K562 (cell line): Measurements from ENCODE around the gene ETS2.

ENCODE experiments used
- NCOA1 ChIP-seq: fragments of 450-650 bp; IDR thresholded peaks from 2 replicates; pipeline ENCODE4 v1.6.1; 2016; ENCODE audit warnings: low read depth
- POLR2A ChIP-seq: fragments of 450-650 bp; conservative IDR thresholded peaks from 2 replicates; pipeline ENCODE4 v1.6.1; 2016
- PPARD ChIP-seq: fragments of 250-450 bp; sonication (Bioruptor Pico); IDR thresholded peaks from 2 replicates; pipeline ENCODE4 v1.8.0; 2022; ENCODE audit warnings: inconsistent platforms, mild to moderate bottlenecking, moderate library complexity
- TAF1 ChIP-seq: IDR thresholded peaks from 2 replicates; pipeline ENCODE4 v1.6.1; 2011; ENCODE audit warnings: mild to moderate bottlenecking, low read length, moderate library complexity; ENCODE audit not compliant: insufficient read depth, control insufficient read depth, severe bottlenecking; ENCODE audit errors: extremely low read depth

- TF ChIP-seq POLR2A = no peak
- TF ChIP-seq NCOA1 = no peak
- no peak for TF ChIP-seq TAF1
- no peak for TF ChIP-seq PPARD
Measured at GRCh38 chr21:38800046-38800758, 5.5 kb upstream of the ETS2 start.
